GM21576 (cell line): Measurements from ENCODE around the gene SSPN.
A peak's percentile ranks its signal among the peaks of the same experiment; 100 is the strongest.

Source experiments
- ATAC-seq: cut with Tn5 transposase; IDR thresholded peaks from one replicate; pipeline ENCODE4 v1.9.1; 2021; ENCODE audit warnings: mild to moderate bottlenecking, moderate library complexity; ENCODE audit not compliant: unreplicated experiment

Gene SSPN

GRCh38 chr12:26195250-26195640, at the start of gene SSPN:
TSS of gene SSPN (plus strand) at chr12:26195573. CDS start at chr12:26195673, 100 bp downstream.
- peak; percentile 34 for ATAC-seq

- ATAC-seq, result no peak
Measured at GRCh38 chr12:26148291-26148690, 47.1 kb upstream of the SSPN start.

GRCh38 chr12:26149968-26150500, 45.3 kb upstream of the SSPN start:
- no peak for ATAC-seq

- no peak for ATAC-seq
Measured at GRCh38 chr12:26150736-26151450, 44.5 kb upstream of the SSPN start.

- ATAC-seq, result no peak
Measured at GRCh38 chr12:26152507-26153102, 42.8 kb upstream of the SSPN start.

GRCh38 chr12:26153421-26154154, 41.8 kb upstream of the SSPN start:
- no peak for ATAC-seq

GRCh38 chr12:26156201-26156871, 39.0 kb upstream of the SSPN start:
- peak; percentile 84 for ATAC-seq

- ATAC-seq, result peak; percentile 8
Measured at GRCh38 chr12:26157001-26157400, 38.4 kb upstream of the SSPN start.

GRCh38 chr12:26158078-26158764, 37.2 kb upstream of the SSPN start:
- peak; percentile 20 for ATAC-seq

GRCh38 chr12:26162174-26162573, 33.2 kb upstream of the SSPN start:
- ATAC-seq, result no peak

- ATAC-seq, result peak; percentile 75
Measured at GRCh38 chr12:26162905-26163304, 32.5 kb upstream of the SSPN start.

GRCh38 chr12:26164118-26164517, 31.3 kb upstream of the SSPN start:
- ATAC-seq, result no peak

- no peak for ATAC-seq
Measured at GRCh38 chr12:26172013-26172412, 23.4 kb upstream of the SSPN start.

- no peak for ATAC-seq
Measured at GRCh38 chr12:26172539-26172938, 22.8 kb upstream of the SSPN start.

GRCh38 chr12:26172946-26173552, 22.3 kb upstream of the SSPN start:
- ATAC-seq, result no peak

- no peak for ATAC-seq
Measured at GRCh38 chr12:26176725-26177124, 18.6 kb upstream of the SSPN start.

- ATAC-seq, result no peak
Measured at GRCh38 chr12:26177283-26177682, 18.1 kb upstream of the SSPN start.

GRCh38 chr12:26179826-26180225, 15.5 kb upstream of the SSPN start:
- no peak for ATAC-seq

GRCh38 chr12:26182377-26182776, 13.0 kb upstream of the SSPN start:
- ATAC-seq, result no peak
